Stimulated activated naive CD4-positive, alpha-beta T cell treated with Interleukin-2 at 50 U/mL for 16 hours (primary cell): ENCODE results near the gene MAGI1.

Experiments
- DNase-seq: peaks from one replicate; lab custom pipeline; 2025; lab: John Stamatoyannopoulos, UW

Gene MAGI1

GRCh38 chr3:66012711-66013110 lies 26.0 kb downstream of the MAGI1 start:
- no peak for DNase-seq

- DNase-seq: no peak
These were observed 27.7 kb downstream of the MAGI1 start for GRCh38 chr3:66010739-66011655.

- DNase-seq: no peak
These were observed 28.4 kb downstream of the MAGI1 start for GRCh38 chr3:66010348-66010738.

- DNase-seq: no peak
These were observed 34.5 kb downstream of the MAGI1 start for GRCh38 chr3:66004244-66004643.

- no peak for DNase-seq
These were observed 37.1 kb downstream of the MAGI1 start for GRCh38 chr3:66001626-66002025.

- DNase-seq: no peak
These were observed 38.2 kb downstream of the MAGI1 start for GRCh38 chr3:66000506-66000905.

- DNase-seq: no peak
These were observed 39.1 kb downstream of the MAGI1 start for GRCh38 chr3:65999606-66000005.

GRCh38 chr3:65996589-65996988 lies 42.1 kb downstream of the MAGI1 start:
- no peak for DNase-seq

GRCh38 chr3:65995515-65995914 lies 43.2 kb downstream of the MAGI1 start:
- DNase-seq: no peak

GRCh38 chr3:65995030-65995429 lies 43.7 kb downstream of the MAGI1 start:
- DNase-seq: no peak

GRCh38 chr3:65993134-65993900 lies 45.4 kb downstream of the MAGI1 start:
- DNase-seq: no peak

GRCh38 chr3:65992106-65992505 lies 46.6 kb downstream of the MAGI1 start:
- no peak for DNase-seq

GRCh38 chr3:65988411-65989180 lies 50.1 kb downstream of the MAGI1 start:
- DNase-seq: no peak

GRCh38 chr3:65986285-65986684 lies 52.4 kb downstream of the MAGI1 start:
- DNase-seq: no peak

GRCh38 chr3:65984975-65985374 lies 53.7 kb downstream of the MAGI1 start:
- DNase-seq: no peak

GRCh38 chr3:65983100-65983499 lies 55.6 kb downstream of the MAGI1 start:
- no peak for DNase-seq

- no peak for DNase-seq
These were observed 59.0 kb downstream of the MAGI1 start for GRCh38 chr3:65979731-65980130.

- no peak for DNase-seq
These were observed 59.6 kb downstream of the MAGI1 start for GRCh38 chr3:65979162-65979561.

GRCh38 chr3:65978116-65978515 lies 60.6 kb downstream of the MAGI1 start:
- DNase-seq: no peak

- no peak for DNase-seq
These were observed 63.7 kb downstream of the MAGI1 start for GRCh38 chr3:65975032-65975431.

GRCh38 chr3:65974509-65974908 lies 64.2 kb downstream of the MAGI1 start:
- no peak for DNase-seq

- DNase-seq: no peak
These were observed 66.0 kb downstream of the MAGI1 start for GRCh38 chr3:65972765-65973164.
